IPS-18c (cell line): ENCODE measurements around the gene CAMK4.
"Not testable (repeated sequence)": the region's sequence is repeated elsewhere in the genome, so short reads cannot be mapped to it uniquely, and the experiment has no call there.

Source experiments
- H3K4me3 ChIP-seq: 2 replicates; pipeline ENCODE4 v1.7.0; 2013; ENCODE audit warnings: low read depth, mild to moderate bottlenecking, low read length, moderate library complexity; ENCODE audit not compliant: insufficient read depth
- H3K9me3 ChIP-seq: one replicate; pipeline ENCODE4 v1.6.1; 2013; ENCODE audit warnings: mild to moderate bottlenecking, low read length, moderate library complexity; ENCODE audit not compliant: control insufficient read depth, insufficient read depth

Gene CAMK4

DNA sequence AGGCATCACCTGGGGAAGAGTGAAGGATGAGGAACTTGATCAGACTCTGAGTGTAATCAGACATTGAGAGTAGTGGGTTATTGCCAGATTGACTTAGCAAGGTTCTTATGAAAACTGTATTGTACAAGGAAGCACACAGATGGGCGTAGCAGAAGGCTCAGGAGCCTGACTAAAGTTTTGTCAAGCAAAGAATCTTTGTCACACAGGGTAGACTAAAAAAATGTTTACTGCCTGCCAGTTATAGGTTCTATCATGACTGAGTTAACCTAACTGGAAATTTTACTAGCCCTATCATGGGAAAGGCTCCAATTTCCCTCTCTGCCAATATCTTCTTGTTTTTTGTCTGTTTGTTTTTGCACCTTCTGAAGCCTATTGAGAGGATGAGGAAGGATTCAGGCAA lies 19.1 kb downstream of the CAMK4 start:
- no peak overlapping the region for H3K4me3 ChIP-seq
- no peaks in the 10 kb centered on the region for H3K9me3 ChIP-seq

DNA sequence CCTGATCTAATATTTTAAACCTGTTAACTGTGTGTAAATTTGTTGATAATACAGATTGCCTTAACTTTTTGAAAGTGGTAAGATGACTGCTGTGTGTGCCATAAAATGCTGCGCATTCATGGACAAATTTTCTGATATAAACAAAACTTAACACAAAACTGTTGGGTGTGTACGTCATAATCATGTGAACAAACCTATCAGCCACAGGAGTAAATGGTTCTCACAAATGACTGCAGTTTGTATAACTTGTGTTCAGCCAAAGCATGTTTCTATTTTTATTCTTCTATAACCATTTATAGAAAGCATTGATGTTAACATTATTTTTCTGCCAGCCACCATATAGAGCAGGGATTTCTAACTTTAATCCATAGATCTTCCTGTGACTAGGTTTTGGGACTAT lies 21.5 kb downstream of the CAMK4 start:
- H3K9me3 ChIP-seq: no peaks in the 10 kb centered on the region
- no peak overlapping the region for H3K4me3 ChIP-seq

DNA sequence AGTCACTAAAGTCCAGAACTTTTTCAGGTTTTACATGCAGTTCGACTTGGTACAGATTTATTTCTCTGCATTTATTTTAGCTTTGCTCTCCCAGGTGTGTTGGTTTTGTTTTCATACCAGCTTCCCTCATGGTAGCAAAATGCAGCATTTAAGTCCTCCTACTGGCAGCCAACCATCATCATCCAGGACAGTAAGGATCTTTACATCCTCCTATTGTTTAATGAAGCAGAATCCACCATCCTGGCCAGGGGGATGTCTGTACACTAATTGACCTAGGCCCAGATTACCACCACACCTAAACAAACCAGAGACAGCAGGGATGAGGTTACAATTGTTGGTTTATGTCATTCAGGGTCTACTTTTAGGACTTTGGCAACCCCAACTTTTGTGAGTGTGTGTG lies 22.3 kb downstream of the CAMK4 start:
- Histone ChIP-seq H3K9me3 (no peaks in the 10 kb centered on the region), H3K4me3 (no peak overlapping the region)

DNA sequence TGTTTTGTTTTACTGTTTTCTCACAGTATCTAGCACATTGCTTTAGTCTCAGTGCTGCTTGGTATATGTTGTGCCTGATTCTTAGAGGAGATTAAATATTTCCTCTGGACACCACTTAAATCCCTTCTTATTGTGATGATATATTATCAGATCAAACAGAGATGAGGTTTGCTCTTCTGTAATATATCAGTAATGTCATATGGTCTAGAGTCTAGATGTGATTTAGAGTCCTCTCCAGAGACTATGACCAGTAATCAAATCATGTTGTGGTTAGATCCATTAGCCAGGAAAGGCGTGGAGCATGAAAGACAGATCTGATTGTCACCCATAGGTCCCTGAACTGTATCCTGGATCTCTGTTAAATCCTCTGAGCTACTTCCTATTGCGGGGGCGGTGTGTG lies 24.4 kb downstream of the CAMK4 start:
- Histone ChIP-seq H3K9me3 (no peaks in the 10 kb centered on the region), H3K4me3 (no peak overlapping the region)

DNA sequence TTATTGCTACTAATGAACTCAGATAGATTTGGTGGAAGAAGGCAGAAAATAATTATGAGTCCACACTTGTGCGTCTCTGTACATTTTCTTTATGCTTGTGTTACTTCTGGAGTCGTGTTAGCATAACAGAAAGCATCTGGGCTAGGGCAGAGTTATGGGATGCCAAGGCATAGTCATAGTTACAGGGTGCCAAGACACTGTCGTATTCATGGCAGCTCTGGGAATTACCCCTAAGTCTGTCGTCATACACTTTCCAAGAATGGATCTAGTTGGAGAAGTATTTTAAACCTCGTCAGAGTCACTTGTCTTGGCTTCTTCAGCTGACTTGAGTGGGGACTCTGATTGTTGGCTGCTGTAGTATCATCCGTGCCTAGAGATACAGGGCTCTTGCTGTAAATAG lies 27.7 kb downstream of the CAMK4 start:
- H3K4me3 ChIP-seq: no peak overlapping the region

DNA sequence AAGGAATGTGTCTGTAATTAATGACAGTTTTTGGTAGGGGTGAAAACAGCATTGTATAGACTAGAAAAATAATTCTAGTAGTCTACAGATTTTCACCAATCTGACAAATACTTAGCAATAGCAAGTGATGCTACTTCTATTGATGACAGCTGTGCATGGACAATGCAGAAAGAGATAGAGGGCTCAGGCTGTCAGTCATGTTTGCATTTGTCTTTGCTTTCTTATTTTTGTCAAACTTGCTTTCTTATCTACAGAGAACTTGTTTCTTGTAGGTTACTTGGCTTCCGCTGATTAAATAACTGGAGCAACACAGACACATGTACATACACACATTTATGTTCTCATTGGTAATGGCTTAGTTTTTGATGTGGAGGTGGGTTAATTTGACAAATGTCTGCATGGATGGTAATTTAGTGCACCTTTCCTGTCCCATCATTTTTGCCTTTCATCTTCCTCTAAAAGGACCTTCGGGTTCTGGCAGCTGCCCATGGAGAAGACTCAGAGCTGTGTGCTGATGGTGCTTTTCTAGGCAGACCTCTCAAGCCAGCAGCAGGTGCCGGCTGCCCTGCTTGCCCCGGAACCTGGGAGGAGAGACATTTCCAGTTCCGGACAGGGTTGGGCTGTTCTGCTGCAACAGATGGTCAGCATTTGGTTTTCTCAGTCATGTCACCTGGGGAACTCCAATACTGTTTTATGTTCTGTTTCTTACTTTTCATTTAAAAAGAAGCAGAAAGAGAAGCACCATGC lies 28.8 kb downstream of the CAMK4 start:
- H3K9me3 ChIP-seq: no peaks in the 10 kb centered on the region
- no peak overlapping the region for H3K4me3 ChIP-seq

More for the DNA sequence above, 27.7 kb downstream of the CAMK4 start:
- no peaks in the 10 kb centered on the region for H3K9me3 ChIP-seq

DNA sequence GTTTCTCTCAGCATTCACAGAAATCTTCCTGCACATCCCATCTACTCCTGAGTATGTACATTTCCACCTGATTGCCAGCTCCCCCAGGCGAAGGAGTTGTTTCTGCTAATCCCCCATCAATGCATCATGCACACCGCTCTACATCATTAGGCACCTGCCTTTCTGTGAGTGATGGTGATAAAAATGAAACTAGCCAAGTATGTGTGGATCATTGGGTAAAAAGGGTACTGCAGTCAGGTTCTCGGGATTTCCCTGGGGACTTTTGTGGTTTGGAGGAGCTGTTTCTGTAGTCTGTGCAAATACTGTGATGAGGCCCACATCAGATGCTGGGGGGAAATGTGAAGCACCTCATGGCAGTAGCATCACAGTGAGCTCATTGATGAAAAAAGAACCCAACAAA lies 30.4 kb downstream of the CAMK4 start:
- Histone ChIP-seq H3K4me3 (no peak overlapping the region), H3K9me3 (no peaks in the 10 kb centered on the region)

DNA sequence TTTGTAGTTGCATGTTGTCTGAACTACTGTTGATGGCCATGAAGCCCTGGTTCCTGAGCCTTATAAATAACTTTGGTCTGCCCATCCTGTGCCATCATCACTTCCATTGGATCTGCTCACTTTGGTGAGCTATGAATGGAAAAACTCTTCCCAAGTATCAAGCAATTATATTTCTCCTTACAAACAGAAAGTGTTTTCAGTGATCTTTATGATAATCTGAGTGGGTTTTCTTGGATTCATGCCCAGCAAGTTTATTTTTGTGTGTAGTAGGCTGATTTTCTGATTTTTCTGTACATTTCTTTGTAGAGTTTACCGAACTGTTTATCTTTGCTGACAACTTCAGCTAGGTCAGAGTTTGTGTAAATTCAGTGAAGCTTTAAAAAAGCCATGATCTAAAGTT lies 31.0 kb downstream of the CAMK4 start:
- Histone ChIP-seq H3K4me3 (no peak overlapping the region), H3K9me3 (no peaks in the 10 kb centered on the region)

DNA sequence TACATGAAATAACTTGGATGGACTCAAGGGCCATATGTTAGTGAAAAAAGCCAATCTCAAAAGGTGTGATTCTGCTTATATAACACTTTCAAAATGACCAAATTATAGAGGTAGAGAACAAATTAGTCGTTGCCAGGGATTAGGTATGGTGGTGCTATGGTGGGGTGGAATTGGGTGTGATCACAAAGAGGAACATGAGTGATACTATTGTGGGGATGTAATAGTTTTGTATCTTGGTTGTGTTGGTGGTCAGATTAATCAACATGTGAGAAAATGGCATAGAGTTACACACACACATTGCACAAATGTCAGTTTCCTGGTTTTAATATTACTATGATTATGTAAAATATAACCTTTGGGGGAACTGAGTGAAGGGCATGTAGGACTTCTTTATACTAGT lies 31.9 kb downstream of the CAMK4 start:
- Histone ChIP-seq H3K4me3 (no peak overlapping the region), H3K9me3 (no peaks in the 10 kb centered on the region)

DNA sequence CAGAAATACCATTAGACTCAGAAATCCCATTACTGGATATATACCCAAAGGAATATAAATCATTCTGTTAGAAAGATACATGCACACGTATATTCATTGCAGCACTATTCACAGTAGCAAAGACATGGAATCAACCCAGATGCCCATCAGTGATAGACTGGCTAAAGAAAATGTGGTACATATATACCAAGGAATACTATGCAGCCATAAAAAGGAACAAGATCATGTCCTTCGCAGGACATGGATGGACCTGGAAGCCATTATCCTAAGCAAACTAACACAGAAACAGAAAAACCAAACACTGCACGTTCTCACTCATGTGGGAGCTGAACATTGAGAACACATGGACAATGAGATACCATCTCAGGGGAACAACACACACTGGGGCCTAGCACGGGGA lies 33.4 kb downstream of the CAMK4 start:
- H3K9me3 ChIP-seq, H3K4me3 ChIP-seq: not testable (repeated sequence)

DNA sequence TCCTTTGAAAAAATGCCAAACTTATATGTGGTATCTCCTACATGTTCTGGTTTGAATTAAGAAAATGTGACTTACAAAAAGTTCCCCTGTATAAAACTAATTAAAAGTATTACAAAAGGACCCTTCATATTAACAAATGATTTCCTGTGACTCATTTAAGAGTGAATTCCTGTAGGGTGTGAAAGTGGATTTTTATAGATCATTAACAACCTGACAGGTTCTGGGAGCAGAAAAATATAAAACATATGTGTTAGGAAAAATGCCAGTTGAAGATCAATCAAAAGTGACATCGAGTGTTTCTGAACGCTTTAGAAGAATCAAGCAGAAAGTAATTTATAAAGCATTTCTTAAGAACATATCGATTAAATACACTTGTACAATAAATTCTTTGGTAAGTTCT lies 35.5 kb downstream of the CAMK4 start:
- Histone ChIP-seq H3K9me3 (no peaks in the 10 kb centered on the region), H3K4me3 (no peak overlapping the region)

DNA sequence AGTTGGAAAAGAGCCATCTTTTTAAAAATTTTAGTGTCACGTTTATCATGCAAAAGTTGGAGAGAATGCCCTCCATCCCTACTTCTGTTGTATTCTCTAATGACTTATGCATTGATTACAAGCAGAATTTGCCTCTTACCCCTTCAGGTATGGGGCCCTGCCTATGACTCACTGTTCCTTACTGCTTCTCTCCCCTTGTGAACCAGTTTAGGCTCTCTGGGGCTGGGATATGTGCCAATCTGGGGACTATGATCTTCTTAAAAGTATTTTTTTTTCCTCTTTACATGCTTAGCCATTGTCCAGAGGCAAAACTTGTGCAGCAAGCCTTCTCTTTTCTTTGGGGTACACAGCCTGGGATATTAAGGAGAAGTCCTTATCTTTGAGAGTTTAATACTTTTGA lies 37.4 kb downstream of the CAMK4 start:
- Histone ChIP-seq H3K4me3 (no peak overlapping the region), H3K9me3 (no peaks in the 10 kb centered on the region)

DNA sequence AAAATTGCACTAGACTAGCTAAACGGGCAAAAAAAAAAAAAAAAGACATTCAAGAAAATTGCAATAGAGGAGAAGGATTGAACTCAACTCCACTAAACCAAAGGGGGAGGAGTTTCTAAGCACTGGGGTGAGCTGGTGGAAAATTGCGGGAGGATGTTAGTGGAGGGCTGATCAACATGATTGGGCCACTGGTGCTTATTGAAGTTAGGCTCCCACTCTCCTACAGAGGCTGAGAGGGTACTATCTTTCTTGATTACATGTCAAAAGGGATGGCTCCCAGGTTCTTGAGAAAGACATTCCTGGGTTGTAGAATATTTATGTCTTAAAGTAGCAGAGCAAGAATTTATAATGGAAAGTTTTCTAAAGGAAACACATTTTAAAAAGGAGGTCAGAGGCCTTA lies 38.0 kb downstream of the CAMK4 start:
- Histone ChIP-seq H3K4me3 (no peak overlapping the region), H3K9me3 (no peaks in the 10 kb centered on the region)

DNA sequence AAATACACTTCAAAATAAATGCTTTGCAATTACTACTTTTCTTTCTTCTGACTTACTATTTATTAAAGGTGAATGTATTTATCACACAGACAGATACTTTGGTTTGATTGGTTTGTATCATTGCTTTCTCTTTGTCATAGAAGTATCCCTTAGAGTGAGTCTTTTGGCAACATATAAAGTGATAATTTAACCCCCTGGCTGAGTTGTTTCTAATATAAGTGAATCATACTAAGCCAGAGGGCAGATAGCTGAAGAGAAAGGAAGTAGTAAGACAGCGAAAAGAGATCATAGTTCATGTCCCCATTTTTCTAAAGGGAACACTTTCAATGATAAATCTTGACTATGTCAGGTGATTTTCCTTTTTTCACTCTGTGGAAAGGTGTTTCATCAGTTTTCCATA lies 38.6 kb downstream of the CAMK4 start:
- no peaks in the 10 kb centered on the region for H3K9me3 ChIP-seq
- no peak overlapping the region for H3K4me3 ChIP-seq

DNA sequence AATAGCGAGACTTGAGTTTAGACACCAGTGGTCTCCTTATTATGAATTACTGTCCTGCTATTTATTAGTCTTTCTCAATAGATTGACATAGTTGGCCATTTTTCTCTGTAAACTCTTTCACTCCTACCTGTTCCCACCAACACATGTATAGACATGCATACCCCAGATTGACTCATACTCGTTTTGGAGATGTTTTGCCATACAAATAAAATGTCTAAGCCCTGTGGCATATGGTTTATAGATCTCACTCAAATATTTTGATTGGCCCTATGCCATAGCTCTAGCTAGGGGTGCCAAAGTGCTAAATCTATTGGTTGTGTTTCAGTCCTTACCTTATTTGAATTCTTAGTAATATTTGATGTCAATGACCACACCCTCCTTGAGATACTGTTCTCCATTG lies 42.3 kb downstream of the CAMK4 start:
- Histone ChIP-seq H3K9me3 (no peaks in the 10 kb centered on the region), H3K4me3 (no peak overlapping the region)

DNA sequence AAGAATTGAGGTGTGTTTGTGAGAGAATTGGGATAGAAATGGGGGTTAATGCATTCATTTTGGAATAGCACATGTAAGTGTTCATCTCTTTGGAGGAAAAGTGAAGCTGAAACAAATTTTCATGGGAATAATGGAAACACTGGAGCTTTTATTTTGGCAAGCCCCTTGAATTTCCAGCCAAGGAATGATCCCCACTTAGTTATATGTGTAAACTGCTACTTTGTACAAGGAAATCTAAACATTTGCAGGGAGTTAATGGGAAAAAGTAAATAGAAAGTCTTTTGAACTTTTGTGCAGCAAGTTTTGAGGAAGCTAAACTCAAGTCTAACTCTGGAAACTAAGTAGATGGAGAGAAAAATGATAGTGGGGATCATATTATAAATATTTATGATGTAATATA lies 44.1 kb downstream of the CAMK4 start:
- H3K9me3 ChIP-seq: no peaks in the 10 kb centered on the region
- H3K4me3 ChIP-seq: no peak overlapping the region

DNA sequence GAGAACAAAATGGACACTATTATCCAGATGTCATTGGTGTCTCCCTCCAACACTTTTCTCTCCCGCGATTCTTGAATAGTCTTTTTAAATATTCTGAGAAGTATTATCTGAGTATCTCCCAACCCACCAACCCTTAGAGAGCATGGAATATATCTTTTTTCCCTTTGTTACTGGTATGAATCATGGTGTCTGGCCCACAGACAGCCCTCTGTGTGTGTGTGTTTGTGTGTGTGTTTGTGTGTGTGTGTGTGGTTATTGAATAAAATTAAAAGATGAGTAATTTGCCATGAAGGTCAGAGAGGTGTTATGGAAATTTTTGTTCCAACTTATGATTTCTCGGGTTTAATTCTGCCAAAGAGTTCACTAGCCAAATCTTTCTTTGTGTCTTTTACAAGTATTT lies 47.7 kb downstream of the CAMK4 start:
- Histone ChIP-seq H3K9me3 (no peaks in the 10 kb centered on the region), H3K4me3 (no peak overlapping the region)

DNA sequence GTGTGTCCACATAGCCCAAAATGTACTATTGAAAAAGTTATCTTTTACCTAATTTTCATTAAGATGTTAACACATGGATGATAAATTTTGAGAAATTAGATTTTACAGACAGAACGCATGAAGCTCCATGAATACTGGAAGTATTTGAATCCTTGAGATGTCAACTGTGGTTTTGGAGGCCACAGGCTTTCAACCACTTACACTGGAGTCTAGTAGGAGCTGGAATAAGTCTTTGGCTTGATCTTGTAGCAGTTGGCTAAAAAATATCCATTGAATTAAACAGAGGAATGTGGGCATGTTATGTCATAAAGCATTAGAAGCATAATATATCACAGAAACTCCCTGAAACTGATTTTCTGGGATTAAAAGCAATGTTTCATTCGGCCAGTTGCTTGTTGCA lies 52.9 kb downstream of the CAMK4 start:
- no peak overlapping the region for H3K4me3 ChIP-seq
- H3K9me3 ChIP-seq: no peaks in the 10 kb centered on the region

DNA sequence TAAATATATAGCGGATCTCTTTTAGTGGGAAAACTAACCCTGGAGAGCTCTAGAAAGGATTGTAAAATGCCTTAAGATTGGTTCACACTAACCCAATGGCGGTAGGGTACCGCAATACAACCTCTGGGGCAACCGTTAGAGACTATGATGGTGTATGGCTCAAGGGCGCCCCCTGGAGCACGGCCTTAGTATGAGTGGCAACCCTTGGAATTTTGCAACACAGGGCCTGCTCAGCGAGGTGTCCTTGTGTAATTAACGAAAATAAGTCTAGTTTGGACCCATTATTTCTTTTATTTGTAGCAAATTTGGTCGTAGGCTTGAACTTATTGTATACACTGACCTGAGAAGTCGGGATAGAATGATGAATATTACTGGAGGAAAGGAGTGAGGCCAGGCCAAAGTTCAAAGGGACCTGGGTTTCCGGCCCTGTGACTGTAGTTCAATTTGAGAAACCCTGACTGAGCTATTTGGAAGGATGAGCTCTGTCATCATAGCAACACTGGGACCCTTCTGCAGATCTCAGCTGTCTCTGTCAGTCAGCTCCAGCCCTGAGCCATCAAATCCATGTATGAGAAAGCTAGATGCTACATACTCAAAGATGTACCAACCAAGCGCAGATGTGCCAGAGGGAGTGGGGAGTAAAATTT lies 54.8 kb downstream of the CAMK4 start:
- no peak overlapping the region for H3K4me3 ChIP-seq
- H3K9me3 ChIP-seq: no peaks in the 10 kb centered on the region
